Ishikawa (cell line): ENCODE results near the gene KLHL26.

Experiments
- CEBPB ChIP-seq: IDR thresholded peaks from 2 replicates; pipeline ENCODE4 v1.6.1; 2012
- CREB1 ChIP-seq: IDR thresholded peaks from 2 replicates; pipeline ENCODE4 v1.6.1; 2012; ENCODE audit warnings: low read depth
- EGR1 ChIP-seq: IDR thresholded peaks from 2 replicates; pipeline ENCODE4 v1.6.1; 2012
- EP300 ChIP-seq: IDR thresholded peaks from 2 replicates; pipeline ENCODE4 v1.6.1; 2012; ENCODE audit warnings: borderline replicate concordance
- FOXM1 ChIP-seq: IDR thresholded peaks from 2 replicates; pipeline ENCODE4 v1.6.1; 2012; ENCODE audit warnings: low read depth, borderline replicate concordance
- MAX ChIP-seq: IDR thresholded peaks from 2 replicates; pipeline ENCODE4 v1.6.1; 2012
- NFIC ChIP-seq: IDR thresholded peaks from 2 replicates; pipeline ENCODE4 v1.6.1; 2012
- RAD21 ChIP-seq: IDR thresholded peaks from 2 replicates; pipeline ENCODE4 v1.6.1; 2012; ENCODE audit warnings: low read depth
- REST ChIP-seq: IDR thresholded peaks from 2 replicates; pipeline ENCODE4 v1.6.1; 2012; ENCODE audit warnings: low read depth, mild to moderate bottlenecking
- TAF1 ChIP-seq: IDR thresholded peaks from 2 replicates; pipeline ENCODE4 v1.6.1; 2012; ENCODE audit warnings: low read depth, mild to moderate bottlenecking
- TCF12 ChIP-seq: IDR thresholded peaks from 2 replicates; pipeline ENCODE4 v1.6.1; 2012; ENCODE audit warnings: low read depth
- TEAD4 ChIP-seq: IDR thresholded peaks from 2 replicates; pipeline ENCODE4 v1.6.1; 2012
- USF1 ChIP-seq: IDR thresholded peaks from 2 replicates; pipeline ENCODE4 v1.6.1; 2012
- YY1 ChIP-seq: IDR thresholded peaks from 2 replicates; pipeline ENCODE4 v1.6.1; 2012; ENCODE audit warnings: low read depth
- ZBTB7A ChIP-seq: IDR thresholded peaks from 2 replicates; pipeline ENCODE4 v1.6.1; 2012; ENCODE audit warnings: low read depth

The KLHL26 gene

GRCh38 chr19:18718015-18718526 lies 81.2 kb downstream of the KLHL26 start:
- TF ChIP-seq NFIC (no peak), TEAD4 (no peak), EP300 (no peak), REST (no peak), RAD21 (no peak), USF1 (no peak), EGR1 (no peak), TCF12 (no peak), CEBPB (no peak), MAX (no peak), FOXM1 (no peak), ZBTB7A (no peak), CREB1 (no peak), YY1 (no peak), TAF1 (no peak)

GRCh38 chr19:18718846-18719458 lies 82.1 kb downstream of the KLHL26 start:
- TF ChIP-seq YY1 (no peak), EGR1 (no peak), TCF12 (no peak), NFIC (no peak), MAX (no peak), EP300 (no peak), USF1 (no peak), TAF1 (no peak), ZBTB7A (no peak), RAD21 (no peak), CEBPB (no peak), FOXM1 (no peak), TEAD4 (no peak), REST (no peak), CREB1 (no peak)

- no peak for TF ChIP-seq CEBPB
- no peak for TF ChIP-seq NFIC
- no peak for TF ChIP-seq CREB1
- no peak for TF ChIP-seq ZBTB7A
- no peak for TF ChIP-seq TEAD4
- TF ChIP-seq MAX = no peak
- TF ChIP-seq EGR1 = no peak
- TF ChIP-seq TAF1 = no peak
- no peak for TF ChIP-seq RAD21
- no peak for TF ChIP-seq USF1
These were observed 82.7 kb downstream of the KLHL26 start for GRCh38 chr19:18719541-18719940.
